ELR (cell line): Measurements from ENCODE around the gene CDKN1A.
"Not testable (repeated sequence)": the region's sequence is repeated elsewhere in the genome, so short reads cannot be mapped to it uniquely, and the experiment has no call there.

Experiments
- DNase-seq: peaks from one replicate; pipeline ENCODE4 v3.0.0-alpha.2; 2015; ENCODE audit warnings: low read depth

Gene CDKN1A

DNA sequence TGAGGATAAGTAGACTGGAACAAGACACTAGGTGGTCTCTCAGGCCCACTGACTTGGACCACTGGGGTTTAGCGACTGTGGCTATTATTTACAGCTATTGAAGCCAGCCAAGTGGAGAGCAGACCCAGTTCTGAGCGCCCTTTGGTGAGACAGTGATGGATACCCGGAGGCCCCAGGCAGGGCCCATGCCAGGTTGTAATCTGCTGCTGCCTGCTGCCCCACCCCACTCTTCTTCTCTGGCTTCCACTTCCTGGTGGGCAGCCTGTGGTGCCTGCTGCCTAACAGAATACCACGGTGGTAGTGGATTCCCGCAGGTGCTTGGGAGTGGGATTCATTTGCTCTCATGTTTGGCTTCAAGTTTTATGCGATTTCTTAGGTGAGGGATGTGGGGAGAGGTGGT is 19.7 kb downstream of the CDKN1A start:
- DNase-seq: no peak

DNA sequence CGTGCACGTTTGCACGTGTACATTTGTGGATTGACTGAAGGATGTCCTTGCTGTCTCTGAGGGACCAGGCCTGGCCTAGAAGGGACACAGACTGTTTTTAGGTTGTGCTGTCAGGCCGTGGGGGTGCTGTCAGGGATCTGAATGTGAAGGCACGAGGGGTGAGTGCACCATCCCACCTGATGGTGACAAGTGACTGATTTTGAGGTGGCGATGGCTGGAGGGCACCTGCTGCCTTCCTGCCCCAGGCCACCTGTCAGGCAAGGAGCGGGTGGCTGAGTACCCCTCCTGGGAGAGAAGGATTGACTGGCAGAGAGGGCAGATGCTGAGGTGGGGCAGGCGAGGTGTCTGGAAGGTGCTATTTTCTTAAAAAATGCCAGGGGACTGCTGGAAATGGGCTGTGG is 20.4 kb downstream of the CDKN1A start:
- no peak for DNase-seq

DNA sequence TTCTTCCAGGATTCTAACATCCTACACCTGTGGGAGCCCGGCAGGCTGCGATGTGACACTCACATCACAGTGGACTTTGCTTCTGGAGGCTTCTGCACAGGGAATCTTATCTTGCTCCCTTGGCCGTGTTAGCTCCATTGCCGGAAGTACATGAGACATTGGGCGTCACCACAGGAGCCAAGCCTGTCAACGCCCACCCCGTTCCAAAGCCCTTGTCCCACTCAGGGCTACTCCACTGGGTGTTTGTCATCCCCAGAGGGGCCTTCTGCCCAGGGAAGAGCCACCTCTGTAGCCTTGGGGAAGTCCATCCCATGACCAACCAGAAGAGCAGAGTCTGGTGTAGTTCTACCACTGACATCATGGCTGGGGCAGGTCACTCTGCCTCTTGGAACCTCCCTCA is 20.8 kb downstream of the CDKN1A start:
- DNase-seq: no peak

DNA sequence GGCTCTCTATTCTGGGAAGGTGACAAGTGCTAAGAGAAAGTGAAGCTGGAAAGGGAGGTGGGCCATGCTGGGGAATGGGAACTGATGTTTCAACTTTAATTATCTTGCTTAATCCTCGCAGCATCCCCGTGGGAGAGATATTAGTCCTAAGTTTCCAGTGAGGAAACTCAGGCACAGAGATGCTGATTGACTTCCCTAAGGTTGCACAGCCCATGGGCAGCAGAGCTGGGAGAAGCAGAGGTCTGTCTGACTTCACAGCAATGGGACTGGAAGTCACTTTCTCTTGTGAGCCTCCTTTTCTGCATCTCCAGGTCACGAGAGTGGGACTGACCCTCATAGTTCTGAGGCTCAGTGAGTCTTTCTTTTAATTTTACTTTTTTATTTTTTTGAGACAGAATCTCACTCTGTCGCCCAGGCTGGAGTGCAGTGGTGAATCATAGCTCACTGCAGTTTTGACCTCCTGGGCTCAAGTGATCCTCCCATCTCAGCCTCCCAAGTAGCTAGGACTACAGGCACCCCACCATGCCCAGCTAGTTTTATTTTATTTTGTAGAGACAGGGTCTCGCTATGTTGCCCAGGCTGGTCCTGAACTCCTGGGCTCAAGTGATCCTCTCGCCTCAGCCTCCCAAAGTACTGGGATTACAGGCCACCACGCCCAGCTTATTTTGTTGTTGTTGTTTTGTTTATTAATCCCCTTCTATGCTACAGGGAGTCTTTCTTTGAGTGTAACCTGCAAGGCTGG is 21.7 kb downstream of the CDKN1A start:
- DNase-seq: no peak

- no peak for DNase-seq
These were observed 22.3 kb downstream of the CDKN1A start for GRCh38 chr6:36700831-36701230.

GRCh38 chr6:36701401-36701991 is 23.0 kb downstream of the CDKN1A start:
- DNase-seq: peak; percentile 60

DNA sequence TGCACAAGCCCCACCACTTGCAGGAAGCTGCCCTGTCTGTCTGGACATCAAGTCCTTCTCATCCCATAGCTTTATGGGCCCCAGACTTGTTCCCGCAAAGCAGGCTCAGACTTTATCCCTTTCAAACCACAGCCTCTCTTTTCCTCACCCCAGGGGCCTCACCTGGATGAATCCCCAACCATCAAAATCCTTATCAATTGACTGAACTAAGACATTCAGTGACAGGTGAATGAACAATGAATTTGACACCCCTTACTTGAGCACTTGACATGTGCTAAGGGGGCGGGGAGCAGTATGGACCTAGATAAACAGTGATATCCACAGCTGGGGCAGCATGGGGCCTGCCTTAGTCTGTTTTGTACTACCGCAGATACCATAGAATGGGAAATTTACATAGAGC is 24.1 kb downstream of the CDKN1A start:
- no peak for DNase-seq

GRCh38 chr6:36703081-36703606 is 24.6 kb downstream of the CDKN1A start:
- DNase-seq: no peak

GRCh38 chr6:36703982-36704381 is 25.5 kb downstream of the CDKN1A start:
- DNase-seq: no peak

DNA sequence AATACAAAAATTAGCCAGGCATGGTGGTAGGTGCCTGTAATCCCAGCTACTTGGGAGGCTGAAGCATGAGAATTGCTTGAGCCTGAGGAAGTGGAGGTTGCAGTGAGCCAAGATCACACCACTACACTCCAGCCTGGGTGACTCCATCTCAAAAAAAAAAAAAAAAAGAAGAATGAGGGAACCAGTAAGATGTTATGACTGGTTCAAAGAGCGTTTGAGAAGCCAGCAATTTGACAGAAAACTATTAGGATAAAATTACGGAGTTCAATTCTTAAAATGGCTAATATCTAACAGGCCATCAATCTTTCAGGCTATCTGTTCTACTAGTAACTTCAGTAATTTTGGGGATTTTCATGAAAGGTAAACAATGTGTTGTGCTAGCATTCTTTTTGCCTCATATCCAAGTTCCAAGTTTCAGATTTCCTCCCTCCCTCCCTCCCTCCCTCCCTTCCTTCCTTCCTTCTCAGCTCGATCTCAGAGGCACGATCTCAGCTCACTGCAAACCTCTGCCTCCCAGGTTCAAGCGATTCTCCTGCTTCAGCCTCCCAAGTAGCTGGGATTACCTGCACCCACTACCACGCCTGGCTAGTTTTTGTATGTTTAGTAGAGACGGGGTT is 26.6 kb downstream of the CDKN1A start:
- DNase-seq: not testable (repeated sequence)

DNA sequence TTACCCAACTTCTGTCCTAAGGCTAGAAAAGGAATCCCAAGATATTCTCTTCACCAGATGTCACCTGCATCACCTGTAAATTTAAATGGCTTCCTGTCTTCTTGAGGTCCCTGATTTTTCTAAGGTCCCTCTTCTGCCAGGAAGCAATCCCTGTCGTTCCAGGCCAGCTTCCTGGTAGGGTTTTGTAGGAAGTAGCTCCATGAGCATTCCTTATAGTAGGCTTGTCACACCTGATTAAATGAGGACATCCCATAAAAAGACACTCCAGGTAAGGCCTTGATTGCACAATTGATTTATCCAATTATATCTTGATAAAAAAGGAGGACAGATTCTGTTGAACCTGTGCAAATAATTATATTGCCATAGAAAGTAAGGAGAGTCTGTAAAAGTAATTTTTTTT is 27.8 kb downstream of the CDKN1A start:
- DNase-seq: no peak

- no peak for DNase-seq
These were observed 34.3 kb downstream of the CDKN1A start for GRCh38 chr6:36712816-36713215.

DNA sequence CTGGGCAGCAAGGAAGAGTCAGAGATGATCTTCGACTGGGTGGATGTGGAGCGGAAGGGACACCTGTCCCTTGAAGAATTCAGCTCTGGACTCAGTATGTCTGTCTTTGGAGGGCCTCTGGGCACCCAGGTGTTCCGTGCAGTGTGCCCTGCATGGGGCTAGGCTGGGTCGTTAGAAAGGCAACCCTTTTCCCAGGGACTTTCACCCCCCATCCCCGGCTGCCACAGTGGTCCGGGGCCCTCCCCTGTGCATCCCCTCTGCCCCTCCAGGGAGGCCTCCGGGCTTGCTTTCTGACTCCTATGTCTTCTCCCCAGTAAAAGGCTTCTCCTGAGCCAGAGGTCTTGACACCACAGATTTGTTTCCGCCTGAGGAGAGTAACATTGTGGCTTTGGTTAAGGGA is 35.3 kb downstream of the CDKN1A start:
- no peak for DNase-seq

DNA sequence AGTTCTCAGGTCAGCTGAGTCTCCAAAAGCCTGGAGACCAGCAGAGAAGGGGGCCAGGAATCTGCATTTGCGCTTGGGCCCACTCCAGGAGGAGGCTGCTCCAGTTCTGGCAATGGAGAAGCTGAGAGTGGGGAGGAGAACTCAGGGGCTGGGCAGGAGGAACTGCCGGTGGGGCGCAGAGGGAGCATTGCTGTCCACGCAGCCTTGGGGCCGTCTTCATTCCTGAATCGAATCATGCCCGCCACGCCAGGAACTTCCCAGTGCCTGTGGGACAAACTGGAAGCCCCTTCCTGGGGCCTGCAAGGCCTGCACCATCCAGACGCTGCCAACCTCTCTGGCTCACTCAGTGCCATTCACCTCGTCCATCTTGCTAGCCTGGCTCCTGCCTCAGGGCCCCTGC is 36.0 kb downstream of the CDKN1A start:
- no peak for DNase-seq

DNA sequence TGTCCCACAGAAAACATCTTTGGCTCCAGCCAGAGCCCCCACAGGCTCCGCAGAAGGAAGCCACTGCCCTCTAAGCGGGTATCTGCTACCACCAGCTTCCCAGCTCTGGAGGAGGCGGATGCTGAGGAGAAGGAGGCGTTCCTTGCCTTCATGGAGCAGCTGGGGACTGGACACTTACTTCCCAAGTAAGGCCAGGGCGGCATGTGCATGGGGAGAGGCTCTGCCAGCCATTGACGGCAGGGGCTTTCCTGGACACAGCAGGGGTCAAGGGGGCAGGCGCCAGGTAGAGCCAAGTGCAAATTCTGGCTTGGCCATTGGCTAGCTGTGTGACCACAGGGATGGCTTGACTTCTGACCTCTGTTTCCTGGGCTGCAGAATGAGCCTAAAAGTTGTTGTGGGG is 37.0 kb downstream of the CDKN1A start:
- no peak for DNase-seq

DNA sequence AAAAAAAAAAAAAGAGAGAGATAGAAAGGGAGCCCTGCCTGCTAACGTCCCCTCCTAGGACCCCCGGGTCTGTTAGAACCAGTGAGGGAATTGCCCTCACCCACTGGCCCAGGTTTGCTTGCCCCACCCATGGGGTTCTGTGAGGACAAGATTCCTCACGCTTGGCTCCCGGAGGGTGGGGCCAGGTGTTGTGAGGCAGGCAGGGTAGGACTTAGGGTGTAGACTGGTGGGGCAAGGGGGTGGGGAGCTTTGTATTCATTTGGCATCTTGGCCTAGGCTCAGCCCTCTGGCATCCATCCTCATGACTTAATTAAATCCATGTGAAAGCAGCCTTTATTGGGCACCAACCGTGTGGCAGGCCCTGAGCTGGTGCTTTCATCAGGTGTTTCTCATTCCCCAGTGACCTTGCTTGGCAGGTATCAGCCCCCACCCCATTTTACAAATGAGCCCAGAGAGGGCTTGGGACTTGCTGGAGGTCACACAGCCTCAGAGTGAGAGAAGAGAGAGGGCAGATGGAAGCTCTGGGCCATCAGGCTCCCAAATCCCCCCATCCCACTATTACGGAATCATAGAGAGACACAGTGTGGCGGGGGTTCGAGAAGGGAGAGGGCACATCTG is 38.1 kb downstream of the CDKN1A start:
- no peak for DNase-seq

- DNase-seq: no peak
These were observed 38.8 kb downstream of the CDKN1A start for GRCh38 chr6:36717231-36717825.

GRCh38 chr6:36717871-36718540 is 39.5 kb downstream of the CDKN1A start:
- no peak for DNase-seq

DNA sequence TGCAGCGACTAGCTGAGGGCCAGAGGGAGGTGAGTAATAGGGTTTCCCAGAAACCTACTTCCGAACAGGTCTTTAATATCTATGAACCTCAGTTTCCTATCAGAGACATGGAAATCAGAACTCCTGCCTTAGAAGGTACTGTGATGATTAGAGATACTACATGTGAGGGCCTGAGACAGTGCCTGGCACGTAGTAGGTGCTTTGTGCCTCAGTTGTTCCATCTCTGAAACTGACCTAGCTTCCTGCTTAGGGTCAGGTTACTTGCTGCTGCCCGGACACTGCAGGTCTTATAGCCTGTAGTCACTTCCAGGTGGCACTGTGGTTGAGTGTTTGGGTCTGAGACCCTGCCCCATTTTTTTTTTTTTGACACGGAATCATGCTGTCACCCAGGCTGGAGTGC is 40.0 kb downstream of the CDKN1A start:
- DNase-seq: no peak

DNA sequence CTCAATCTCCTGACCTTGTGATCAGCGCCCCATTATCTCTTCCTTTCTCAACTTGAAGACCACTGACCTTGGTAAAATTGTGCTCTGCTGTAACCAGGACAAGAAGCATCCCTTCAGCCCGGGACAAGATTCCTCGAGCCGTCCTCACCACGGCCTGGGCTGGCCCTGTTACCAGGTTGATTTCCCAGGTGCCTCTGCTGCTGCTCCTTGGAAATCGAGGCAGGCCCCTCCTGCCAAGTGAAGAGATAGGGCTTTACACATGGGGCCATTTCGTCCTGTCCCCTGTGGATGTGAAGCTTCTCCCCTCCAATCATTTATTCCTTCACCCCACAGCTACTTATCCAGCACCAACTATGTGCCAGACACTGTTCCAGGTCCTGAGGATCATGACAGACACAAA is 40.6 kb downstream of the CDKN1A start:
- DNase-seq: no peak

DNA sequence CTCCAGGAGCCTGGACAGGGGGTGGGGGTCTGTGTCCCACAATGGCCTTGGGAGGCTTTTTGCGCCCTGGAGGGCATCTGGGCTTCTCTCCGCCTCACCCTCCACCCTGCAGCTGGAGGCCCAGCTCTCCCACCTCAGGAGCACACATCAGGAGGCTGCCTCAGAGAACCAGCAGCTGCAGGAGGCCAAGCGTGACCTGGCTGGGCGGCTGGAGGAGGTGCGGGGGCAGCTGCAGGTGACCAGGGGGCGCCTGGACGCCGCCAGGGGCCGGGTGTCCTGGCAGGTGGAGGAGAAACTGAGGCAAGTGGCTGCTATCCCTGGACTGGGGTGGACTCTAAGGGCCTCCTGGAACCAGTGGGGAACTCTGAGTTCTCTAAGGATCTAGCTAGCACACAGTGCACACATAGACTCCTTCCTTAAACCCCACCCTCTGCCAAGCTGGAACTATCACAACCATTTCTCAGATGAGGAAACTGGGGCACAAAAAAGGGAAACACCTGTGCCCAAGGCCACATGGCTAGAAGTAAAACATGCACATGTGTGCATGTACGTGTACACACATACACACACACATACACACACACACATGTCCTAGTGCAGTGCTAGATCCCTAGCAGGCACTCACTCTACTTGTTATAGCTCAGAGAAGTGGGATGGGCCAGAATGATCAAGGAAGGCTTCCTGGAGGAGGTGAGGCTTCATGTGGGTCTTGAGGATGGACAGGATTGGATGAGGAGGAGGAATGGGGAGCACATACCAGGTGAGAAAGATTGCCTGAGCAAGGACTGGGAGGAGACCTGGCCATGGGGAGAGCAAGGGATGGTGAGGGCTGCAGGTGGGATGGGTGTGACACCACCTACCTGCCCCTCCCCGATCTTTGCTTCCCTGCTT is 42.0 kb downstream of the CDKN1A start:
- no peak for DNase-seq
